A549 (cell line): ENCODE results near the gene ALOX15B. TPM values are rescaled to one million over a fixed set of nuclear protein-coding genes. Genes with fewer than 3 reads are reported as not detected.

Experiments
- ATAC-seq, 2 experiments: fragments of 200-7000 bp in 1 of 2; fragments of >200 bp in 1 of 2; cut with Nextera tagmentation in 1 of 2; cut with Tn5 transposase in 1 of 2; 3 replicates each; pipeline versions ENCODE4 v1.8.0 to v1.9.1; 2018 to 2020; ENCODE audit warnings: mild to moderate bottlenecking in 1 of 2, moderate library complexity in 1 of 2
- CTCF ChIA-PET: fragments of 300-600 bp; sonication (Branson Sonifier 250); formaldehyde crosslinking; extraction: SDS; loops from one replicate; lab custom pipeline; 2021; ENCODE audit warnings: antibody characterized with exemption, inconsistent platforms; lab: Yijun Ruan, JAX
- POLR2A ChIA-PET: fragments of 350-600 bp; formaldehyde crosslinking; extraction: SDS; loops from one replicate; lab custom pipeline; 2021; ENCODE audit warnings: antibody characterized with exemption, inconsistent platforms; lab: Yijun Ruan, JAX
- DNase-seq, 2 experiments: peaks; one replicate each; pipeline versions ENCODE4 v3.0.0 to v3.0.0-alpha.2; 2011 to 2016; ENCODE audit warnings: low read depth in 1 of 2, low spot score in 1 of 2
- FAIRE-seq: peaks from 2 replicates; lab custom pipeline; 2011; peaks lifted over from hg19 to GRCh38; lab: Jason Lieb, UNC
- H3K27ac ChIP-seq, 2 experiments: fragments of >200 bp; sonication (Bioruptor Twin); formaldehyde crosslinking; 3 replicates each; pipeline ENCODE4 v1.5.1; 2016 to 2017
- H3K4me1 ChIP-seq: fragments of >200 bp; sonication (Bioruptor Twin); formaldehyde crosslinking; 3 replicates; pipeline ENCODE4 v1.6.1; 2016
- H3K4me2 ChIP-seq: fragments of >200 bp; sonication (Bioruptor Twin); formaldehyde crosslinking; 3 replicates; pipeline ENCODE4 v1.6.1; 2016
- H3K4me3 ChIP-seq: fragments of >200 bp; sonication (Bioruptor Twin); formaldehyde crosslinking; 3 replicates; pipeline ENCODE4 v1.5.1; 2016
- H3K9me3 ChIP-seq: fragments of >200 bp; sonication (Bioruptor Twin); formaldehyde crosslinking; 3 replicates; pipeline ENCODE4 v1.6.1; 2016
- ATOH8 ChIP-seq: fragments of 250-450 bp; sonication (Bioruptor Pico); IDR thresholded peaks from 2 replicates; pipeline ENCODE4 v1.5.0; 2020; ENCODE audit warnings: low read depth, mild to moderate bottlenecking, moderate library complexity
- CHD2 ChIP-seq: fragments of 150-350 bp; IDR thresholded peaks from 2 replicates; pipeline ENCODE4 v1.6.1; 2014; ENCODE audit warnings: low read length; ENCODE audit not compliant: partially characterized antibody
- E2F6 ChIP-seq: IDR thresholded peaks from 2 replicates; pipeline ENCODE4 v1.6.1; 2012; ENCODE audit warnings: low read depth, borderline replicate concordance
- EHMT2 ChIP-seq: fragments of 200-600 bp; sonication (generic); IDR thresholded peaks from 2 replicates; pipeline ENCODE4 v1.6.1; 2016; ENCODE audit warnings: antibody characterized with exemption, low read depth, mild to moderate bottlenecking, moderate library complexity
- FOSB ChIP-seq: fragments of 250-450 bp; sonication (Bioruptor Pico); IDR thresholded peaks from 2 replicates; pipeline ENCODE4 v1.5.0; 2020; ENCODE audit warnings: mild to moderate bottlenecking, moderate library complexity
- FOSL2 ChIP-seq, 2 experiments: fragments of 450-650 bp in 1 of 2; fragments of >200 bp in 1 of 2; sonication (Bioruptor Twin) in 1 of 2; formaldehyde crosslinking; IDR thresholded peaks; 2 replicates each; pipeline versions ENCODE4 v1.5.0 to v1.6.1; 2016 to 2020; ENCODE audit warnings: mild to moderate bottlenecking in 1 of 2, moderate library complexity in 1 of 2
- GATA3 ChIP-seq: IDR thresholded peaks from 2 replicates; pipeline ENCODE4 v1.6.1; 2012; ENCODE audit warnings: borderline replicate concordance
- HES2 ChIP-seq: fragments of >200 bp; sonication (Bioruptor Twin); formaldehyde crosslinking; IDR thresholded peaks from 2 replicates; pipeline ENCODE4 v1.6.1; 2016
- HEYL ChIP-seq: fragments of 250-450 bp; sonication (Bioruptor Pico); IDR thresholded peaks from 2 replicates; pipeline ENCODE4 v1.8.0; 2021; ENCODE audit warnings: mild to moderate bottlenecking, moderate library complexity
- HOXA7 ChIP-seq: fragments of 250-450 bp; sonication (Bioruptor Pico); IDR thresholded peaks from 2 replicates; pipeline ENCODE4 v1.5.0; 2020; ENCODE audit warnings: mild to moderate bottlenecking, moderate library complexity
- HOXB5 ChIP-seq: fragments of 250-450 bp; sonication (Bioruptor Pico); IDR thresholded peaks from 2 replicates; pipeline ENCODE4 v1.5.0; 2020; ENCODE audit warnings: mild to moderate bottlenecking, moderate library complexity
- JUN ChIP-seq, 2 experiments: fragments of >200 bp; sonication (Bioruptor Twin); formaldehyde crosslinking; IDR thresholded peaks; 2 replicates in 1 of 2; 3 replicates in 1 of 2; pipeline ENCODE4 v1.6.1; 2016 to 2017
- JUNB ChIP-seq: fragments of >200 bp; sonication (Bioruptor Twin); formaldehyde crosslinking; IDR thresholded peaks from 2 replicates; pipeline ENCODE4 v1.6.1; 2016
- KDM5A ChIP-seq: fragments of 200-600 bp; sonication (generic); IDR thresholded peaks from 2 replicates; pipeline ENCODE4 v1.6.1; 2016; ENCODE audit warnings: antibody characterized with exemption, mild to moderate bottlenecking
- MYC ChIP-seq: IDR thresholded peaks from 2 replicates; pipeline ENCODE4 v1.6.1; 2012; ENCODE audit warnings: mild to moderate bottlenecking, inconsistent platforms, low read length, improper control_type of control experiment, borderline replicate concordance
- NFE2L2 ChIP-seq: fragments of 150-350 bp; conservative IDR thresholded peaks from 2 replicates; pipeline ENCODE4 v1.6.1; 2014; ENCODE audit warnings: low read length
- NPAS2 ChIP-seq: fragments of 250-450 bp; sonication (Bioruptor Pico); IDR thresholded peaks from 2 replicates; pipeline ENCODE4 v1.8.0; 2022; ENCODE audit warnings: mild to moderate bottlenecking, moderate library complexity, borderline replicate concordance
- NR3C1 ChIP-seq: fragments of >200 bp; sonication (Bioruptor Twin); formaldehyde crosslinking; IDR thresholded peaks from 3 replicates; pipeline ENCODE4 v1.6.1; 2017
- PHF8 ChIP-seq: fragments of 200-600 bp; sonication (generic); IDR thresholded peaks from 2 replicates; pipeline ENCODE4 v1.6.1; 2016; ENCODE audit warnings: low read depth, mild to moderate bottlenecking, antibody characterized with exemption, moderate library complexity, borderline replicate concordance
- POLR2AphosphoS2 ChIP-seq: conservative IDR thresholded peaks from 2 replicates; pipeline ENCODE4 v1.6.1; 2012; ENCODE audit warnings: low read length, improper control_type of control experiment, inconsistent platforms
- RARB ChIP-seq: fragments of 250-450 bp; sonication (Bioruptor Pico); IDR thresholded peaks from 2 replicates; pipeline ENCODE4 v1.8.0; 2021; ENCODE audit warnings: mild to moderate bottlenecking, moderate library complexity
- RCOR1 ChIP-seq: fragments of 150-350 bp; IDR thresholded peaks from 2 replicates; pipeline ENCODE4 v1.6.1; 2014; ENCODE audit warnings: antibody characterized with exemption, low read length, low read depth
- REST ChIP-seq: fragments of 200-600 bp; sonication (generic); IDR thresholded peaks from 2 replicates; pipeline ENCODE4 v1.6.1; 2016; ENCODE audit warnings: antibody characterized with exemption, mild to moderate bottlenecking, moderate library complexity
- RNF2 ChIP-seq: fragments of 200-600 bp; sonication (generic); IDR thresholded peaks from 2 replicates; pipeline ENCODE4 v1.6.1; 2016; ENCODE audit warnings: low read depth, mild to moderate bottlenecking, antibody characterized with exemption, moderate library complexity, borderline replicate concordance
- SREBF2 ChIP-seq: fragments of 450-650 bp; IDR thresholded peaks from 2 replicates; pipeline ENCODE4 v1.6.1; 2014; ENCODE audit warnings: mild to moderate bottlenecking, moderate library complexity
- TFCP2L1 ChIP-seq: fragments of 250-450 bp; sonication (Bioruptor Pico); IDR thresholded peaks from 2 replicates; pipeline ENCODE4 v1.5.0; 2021; ENCODE audit warnings: mild to moderate bottlenecking
- TP53 ChIP-seq: fragments of 250-450 bp; sonication (Bioruptor Pico); IDR thresholded peaks from 2 replicates; pipeline ENCODE4 v1.5.0; 2021; ENCODE audit warnings: mild to moderate bottlenecking, moderate library complexity
- ZC3H11A ChIP-seq: fragments of 450-650 bp; IDR thresholded peaks from 2 replicates; pipeline ENCODE4 v1.6.1; 2014; ENCODE audit warnings: antibody characterized with exemption, mild to moderate bottlenecking
- ZSCAN20 ChIP-seq: fragments of 250-450 bp; sonication (Bioruptor Pico); IDR thresholded peaks from 2 replicates; pipeline ENCODE4 v1.8.0; 2022; ENCODE audit warnings: mild to moderate bottlenecking, moderate library complexity
- WGBS: methylation state at CpG from one replicate; pipeline ENCODE4 v1.1.6; 2017; ENCODE audit errors: missing lambda C conversion rate; 5-methylcytosine and 5-hydroxymethylcytosine counted together
- polyA plus RNA-seq, 4 experiments: library from polyadenylated mRNA; depleted of rRNA in 3 of 4; stranded (reverse); fragments of >200 nt; fragmentation: RNase III in 1 of 4; extraction: RNeasy Plus Mini Kit Qiagen cat#74134 plus additional on column Dnase treatment in 1 of 4; gene quantifications; 2 replicates in 3 of 4; 3 replicates in 1 of 4; pipeline ENCODE4 v1.2.3, GENCODE V29; 2011 to 2017

ALOX15B gene
- polyA plus RNA-seq, 2 of the 4 experiments (the other 2 are of a cell fraction) = not detected

GRCh38 chr17:8081876-8082275 is 43.0 kb downstream of the ALOX15B start:
- FAIRE-seq = peak; percentile 43
- Histone ChIP-seq H3K4me1 (peaks cover 10% of the 10 kb centered on the region), H3K4me2 (no peak overlapping the region), H3K4me3 (no peak overlapping the region), H3K27ac (no peak overlapping the region), H3K9me3 (no peaks in the 10 kb centered on the region)
- POLR2A ChIA-PET = no interaction called here
- no peak for DNase-seq
- no peak for ATAC-seq
- no peak for TF ChIP-seq CHD2
- no peak for TF ChIP-seq JUNB
- TF ChIP-seq NR3C1 = no peak
- TF ChIP-seq JUN (IDR thresholded peaks at IDR 0.05) = no peak
- no peak for TF ChIP-seq FOSL2 (IDR thresholded peaks at IDR 0.05)
- TF ChIP-seq FOSL2 (CRISPR knock-in tag; IDR thresholded peaks at IDR 0.05) = no peak
- TF ChIP-seq KDM5A = no peak
- TF ChIP-seq REST = no peak
- TF ChIP-seq ZSCAN20 (CRISPR knock-in tag) = no peak
- no peak for TF ChIP-seq NFE2L2
- TF ChIP-seq E2F6 = no peak
- no peak for TF ChIP-seq POLR2AphosphoS2
- TF ChIP-seq HOXB5 = no peak
- TF ChIP-seq PHF8 = no peak
- no peak for TF ChIP-seq NPAS2 (CRISPR knock-in tag)
- TF ChIP-seq ZC3H11A = no peak
- TF ChIP-seq FOSB (CRISPR knock-in tag) = no peak
- no peak for TF ChIP-seq MYC
- no peak for TF ChIP-seq EHMT2
- TF ChIP-seq SREBF2 = no peak
- WGBS = 78% methylated on average over 3 of the region's 3 CpGs
- CTCF ChIA-PET = interaction anchor here (13.6 to 27.4 kb wide), 4 partner anchors 5 to 27 kb away, joined by 444 to 1490 read pairs (median 563); partner anchors contain the start of genes ALOX12B and ALOXE3

- FAIRE-seq (no peak), ATAC-seq (no peak), DNase-seq (no peak)
- H3K9me3 ChIP-seq = no peaks in the 10 kb centered on the region
- peaks cover 10% of the 10 kb centered on the region for H3K4me1 ChIP-seq
- H3K4me3 ChIP-seq = no peak overlapping the region
- TF ChIP-seq E2F6 (no peak), ZC3H11A (no peak), ZSCAN20 (CRISPR knock-in tag) (no peak), RCOR1 (no peak), RNF2 (no peak), TP53 (CRISPR knock-in tag) (no peak), HEYL (CRISPR knock-in tag) (no peak), ATOH8 (CRISPR knock-in tag) (no peak), NR3C1 (no peak), JUNB (no peak), REST (no peak), GATA3 (no peak), RARB (CRISPR knock-in tag) (no peak), TFCP2L1 (CRISPR knock-in tag) (no peak), HES2 (no peak), HOXA7 (CRISPR knock-in tag) (no peak)
- ChIA-PET CTCF (interaction anchor here (1.9 to 27.4 kb wide), 5 partner anchors 5 to 219 kb away, joined by 5 to 1490 read pairs (median 444); partner anchors contain the start of genes ALOX12B and ALOXE3), POLR2A (no interaction called here)
- H3K4me2 ChIP-seq = no peak overlapping the region
- 93% methylated on average over 10 of the region's 10 CpGs for WGBS
- no peak overlapping the region for H3K27ac ChIP-seq
Measured at GRCh38 chr17:8082292-8082691, 43.4 kb downstream of the ALOX15B start.
